Lower leg skin (tissue), 4 donors: ENCODE data around the gene BANP. TPM values are rescaled to one million over a fixed set of nuclear protein-coding genes. Genes with fewer than 3 reads are reported as not detected.

Experiments used
- DNase-seq, 2 donors: peaks; one replicate each; pipeline ENCODE4 v3.0.0-alpha.2; 2019; ENCODE audit warnings: low spot score in 2 of 2
- H3K4me3 ChIP-seq: fragments of 200-600 bp; sonication (generic); 2 replicates; pipeline ENCODE4 v1.5.1; 2017; ENCODE audit warnings: mild to moderate bottlenecking, low read depth; ENCODE audit not compliant: poor library complexity, severe bottlenecking
- CTCF ChIP-seq, 3 donors: fragments of 450-650 bp; IDR thresholded peaks; one replicate each; pipeline ENCODE4 v1.5.1; 2016; ENCODE audit warnings: antibody characterized with exemption in 3 of 3, mild to moderate bottlenecking in 3 of 3, moderate library complexity in 2 of 3
- POLR2A ChIP-seq, 2 donors: fragments of 450-650 bp; IDR thresholded peaks; one replicate each; pipeline ENCODE4 v1.6.1; 2016 to 2017; ENCODE audit warnings: antibody characterized with exemption in 2 of 2, mild to moderate bottlenecking in 1 of 2, moderate library complexity in 1 of 2
- WGBS, 2 donors: methylation state at CpG; one replicate each; pipeline ENCODE4 v1.1.5; 2018; 5-methylcytosine and 5-hydroxymethylcytosine counted together
- intact Hi-C: fragments of 100-400 bp; cut with DNase I; formaldehyde crosslinking; loops from one replicate; pipeline ENCODE4 v1.15.0; 2023; ENCODE audit warnings: low total_unique reads
- total RNA-seq, 4 donors: library from RNA; depleted of rRNA; stranded (reverse); fragments of >200 nt; gene quantifications; one replicate each; pipeline ENCODE4 v1.1.0, GENCODE V29; 2016

BANP gene
- total RNA-seq, 4 donors from 2014 or later, result 21.6 to 28.7 (median 24.5) TPM

GRCh38 chr16:87945351-87946042, 5.7 kb upstream of the BANP start:
- DNase-seq, result no peak
- WGBS, 2 donors, result 21 to 24% methylated on average over 18 to 19 of the region's 22 CpGs

DNA sequence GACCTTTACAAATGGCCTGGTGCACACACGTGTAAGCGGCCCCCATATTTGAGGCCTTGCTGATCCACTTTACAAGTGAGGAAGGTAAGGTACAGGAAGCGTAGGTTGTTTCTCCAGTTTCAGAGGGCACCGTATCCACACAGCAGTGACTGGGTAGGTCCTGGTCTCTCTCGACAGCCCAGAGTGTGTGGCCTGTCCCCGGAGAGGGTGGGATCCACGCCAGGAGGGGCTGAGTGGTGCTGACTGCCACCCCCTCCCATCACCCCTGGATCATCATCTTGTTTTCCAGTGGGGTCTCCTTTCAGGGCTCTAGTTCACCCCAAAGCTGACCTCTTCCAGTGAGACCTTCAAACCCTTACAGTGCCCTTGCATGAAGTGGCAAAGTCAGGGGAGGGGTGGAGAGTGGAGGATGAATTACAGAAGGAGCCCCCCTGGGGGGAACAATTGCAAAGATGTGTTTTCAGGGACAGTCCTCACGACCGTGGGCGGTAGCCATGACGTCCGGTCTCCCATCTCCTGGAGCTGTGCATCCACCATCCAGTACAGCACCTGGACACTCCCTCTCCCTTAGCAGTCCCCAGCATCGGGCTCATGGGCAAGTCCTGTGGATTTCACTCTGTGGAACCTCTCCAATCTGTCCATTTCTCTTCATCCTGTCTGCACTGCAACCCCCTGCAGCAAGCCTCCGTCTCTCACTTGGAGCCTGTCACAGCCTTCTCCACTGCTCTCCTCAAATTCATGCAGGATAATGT, 4.5 kb upstream of the BANP start:
- 85 to 87% methylated on average over 14 of the region's 14 CpGs for WGBS, 2 donors
- H3K4me3 ChIP-seq, result no peak overlapping the region
- TF ChIP-seq CTCF (IDR thresholded peaks at IDR 0.05) (no peak), POLR2A (IDR thresholded peaks at IDR 0.05) (no peak)
- intact Hi-C loops, result no loop called here
- no peak for DNase-seq

More at GRCh38 chr16:87945351-87946042, 5.7 kb upstream of the BANP start:
- no peak overlapping the region for H3K4me3 ChIP-seq
- TF ChIP-seq POLR2A (IDR thresholded peaks at IDR 0.05), result no peak
- intact Hi-C loops, result no loop called here

- intact Hi-C loops, result no loop called here
- DNase-seq, result no peak
- no peak overlapping the region for H3K4me3 ChIP-seq
- no peak for TF ChIP-seq CTCF (IDR thresholded peaks at IDR 0.05)
- TF ChIP-seq POLR2A (IDR thresholded peaks at IDR 0.05), result no peak
- WGBS, 2 donors, result 86 to 90% methylated on average over 22 of the region's 22 CpGs
These were observed 3.7 kb upstream of the BANP start for GRCh38 chr16:87947356-87948118.

- WGBS, 2 donors, result 70 to 77% methylated on average over 12 of the region's 12 CpGs
- intact Hi-C loops, result no loop called here
- no peak overlapping the region for H3K4me3 ChIP-seq
- no peak for DNase-seq
- TF ChIP-seq CTCF (IDR thresholded peaks at IDR 0.05) (no peak), POLR2A (IDR thresholded peaks at IDR 0.05) (no peak)
These were observed 3.1 kb upstream of the BANP start for GRCh38 chr16:87948119-87948545.

DNA sequence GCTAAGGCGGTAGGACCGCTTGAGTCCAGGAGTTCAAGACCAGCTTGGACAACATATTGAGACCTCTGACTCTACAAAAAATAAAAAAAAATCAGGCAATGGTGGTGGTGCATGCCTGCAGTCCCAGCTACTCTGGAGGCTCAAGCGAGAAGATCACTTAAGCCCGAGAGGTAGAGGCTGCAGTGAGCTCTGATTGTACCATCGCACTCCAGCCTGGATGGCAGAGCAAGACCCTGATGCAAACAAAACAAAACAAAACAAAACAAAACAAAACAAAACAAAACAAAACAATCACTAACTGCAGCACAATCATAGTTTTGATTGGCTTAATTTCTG, 2.5 kb upstream of the BANP start:
- DNase-seq, result no peak
- no peak overlapping the region for H3K4me3 ChIP-seq
- intact Hi-C loops, result no loop called here
- no peak for TF ChIP-seq POLR2A (IDR thresholded peaks at IDR 0.05)
- no peak for TF ChIP-seq CTCF (IDR thresholded peaks at IDR 0.05)
- 94 to 99% methylated on average over 5 of the region's 5 CpGs for WGBS, 2 donors
